RWPE1 (cell line): ENCODE results near the gene TLR5.

Source experiments
- CTCF ChIA-PET: fragments of 350-600 bp; sonication (Branson Sonifier 250); formaldehyde crosslinking; extraction: SDS; loops from one replicate; lab custom pipeline; 2021; lab: Yijun Ruan, JAX
- POLR2A ChIA-PET: fragments of 400-600 bp; formaldehyde crosslinking; extraction: SDS; loops from one replicate; lab custom pipeline; 2020; ENCODE audit warnings: antibody characterized with exemption; ENCODE audit not compliant: low non-redundant PET; lab: Yijun Ruan, JAX
- DNase-seq: peaks from one replicate; pipeline ENCODE4 v3.0.0; 2012; ENCODE audit warnings: low spot score
- H3K27ac ChIP-seq: fragments of 450-650 bp; 2 replicates; pipeline ENCODE4 v1.5.1; 2017
- TF ChIP-seq, protein P1 (sequence below): fragments of 450-650 bp; conservative IDR thresholded peaks from 2 replicates; pipeline ENCODE4 v1.5.1; 2017; ENCODE audit warnings: low read depth, mild to moderate bottlenecking

The TLR5 gene

GRCh38 chr1:223180731-223181321 is 37.8 kb upstream of the TLR5 start:
- POLR2A ChIA-PET: no interaction called here
- peak; percentile 42 for DNase-seq
- CTCF ChIA-PET: interaction anchor here (0.6 to 0.7 kb wide), 2 partner anchors 43 to 338 kb away, joined by 3 to 4 read pairs; no protein-coding TSS in a partner anchor
- peak overlapping the region; percentile 77 for H3K27ac ChIP-seq
- TF ChIP-seq, protein P1, sequence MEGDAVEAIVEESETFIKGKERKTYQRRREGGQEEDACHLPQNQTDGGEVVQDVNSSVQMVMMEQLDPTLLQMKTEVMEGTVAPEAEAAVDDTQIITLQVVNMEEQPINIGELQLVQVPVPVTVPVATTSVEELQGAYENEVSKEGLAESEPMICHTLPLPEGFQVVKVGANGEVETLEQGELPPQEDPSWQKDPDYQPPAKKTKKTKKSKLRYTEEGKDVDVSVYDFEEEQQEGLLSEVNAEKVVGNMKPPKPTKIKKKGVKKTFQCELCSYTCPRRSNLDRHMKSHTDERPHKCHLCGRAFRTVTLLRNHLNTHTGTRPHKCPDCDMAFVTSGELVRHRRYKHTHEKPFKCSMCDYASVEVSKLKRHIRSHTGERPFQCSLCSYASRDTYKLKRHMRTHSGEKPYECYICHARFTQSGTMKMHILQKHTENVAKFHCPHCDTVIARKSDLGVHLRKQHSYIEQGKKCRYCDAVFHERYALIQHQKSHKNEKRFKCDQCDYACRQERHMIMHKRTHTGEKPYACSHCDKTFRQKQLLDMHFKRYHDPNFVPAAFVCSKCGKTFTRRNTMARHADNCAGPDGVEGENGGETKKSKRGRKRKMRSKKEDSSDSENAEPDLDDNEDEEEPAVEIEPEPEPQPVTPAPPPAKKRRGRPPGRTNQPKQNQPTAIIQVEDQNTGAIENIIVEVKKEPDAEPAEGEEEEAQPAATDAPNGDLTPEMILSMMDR: no peak

- TF ChIP-seq, protein P1: no peak
- ChIA-PET CTCF (no interaction called here), POLR2A (no interaction called here)
- DNase-seq: no peak
- no peak overlapping the region for H3K27ac ChIP-seq
Measured at GRCh38 chr1:223179786-223180185, 36.7 kb upstream of the TLR5 start.

DNA sequence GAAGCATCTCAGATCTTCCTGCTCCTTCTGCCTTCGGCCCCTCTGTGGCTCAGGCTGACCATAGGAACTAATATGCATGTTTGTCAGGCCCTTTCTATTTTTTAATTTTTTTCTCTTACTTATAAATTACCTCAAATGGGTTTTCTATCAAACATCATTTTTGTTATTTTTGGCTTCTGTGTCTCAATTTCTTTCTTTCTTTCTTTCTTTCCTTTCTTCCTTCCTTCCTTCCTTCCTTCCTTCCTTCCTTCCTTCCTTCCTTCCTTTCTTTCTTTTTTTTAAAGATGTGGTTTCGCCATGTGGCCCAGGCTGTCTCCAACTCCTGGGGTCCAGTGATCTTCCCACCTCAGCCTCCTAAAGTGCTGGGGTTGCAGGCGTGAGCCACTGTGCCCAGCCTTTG is 36.2 kb upstream of the TLR5 start:
- POLR2A ChIA-PET: no interaction called here
- H3K27ac ChIP-seq: no peak overlapping the region
- CTCF ChIA-PET: no interaction called here
- no peak for DNase-seq
- TF ChIP-seq, protein P1: no peak

DNA sequence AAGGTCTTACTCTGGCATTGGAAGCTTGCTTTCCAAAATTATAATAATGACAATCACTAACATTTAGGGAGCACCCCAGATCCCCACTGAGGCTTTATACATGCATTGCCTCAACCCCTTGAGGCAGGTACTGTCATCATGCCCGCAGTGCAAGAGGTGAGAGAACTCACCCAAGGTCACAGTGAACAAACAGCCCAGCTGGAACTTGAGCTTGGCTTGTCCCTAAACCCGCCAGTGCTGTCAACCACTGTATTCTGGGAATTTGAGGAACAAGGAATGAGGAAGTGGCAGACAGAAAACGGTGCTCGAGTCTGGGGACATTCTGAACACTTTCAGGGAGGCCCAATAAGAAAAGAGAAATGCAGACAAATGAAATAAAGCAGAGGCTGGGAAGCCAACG is 34.6 kb upstream of the TLR5 start:
- ChIA-PET CTCF (interaction anchor here (0.5 kb wide), 1 partner anchor 305 kb away, joined by 4 read pairs; no protein-coding TSS in a partner anchor), POLR2A (no interaction called here)
- TF ChIP-seq, protein P1: no peak
- H3K27ac ChIP-seq: no peak overlapping the region
- no peak for DNase-seq

DNA sequence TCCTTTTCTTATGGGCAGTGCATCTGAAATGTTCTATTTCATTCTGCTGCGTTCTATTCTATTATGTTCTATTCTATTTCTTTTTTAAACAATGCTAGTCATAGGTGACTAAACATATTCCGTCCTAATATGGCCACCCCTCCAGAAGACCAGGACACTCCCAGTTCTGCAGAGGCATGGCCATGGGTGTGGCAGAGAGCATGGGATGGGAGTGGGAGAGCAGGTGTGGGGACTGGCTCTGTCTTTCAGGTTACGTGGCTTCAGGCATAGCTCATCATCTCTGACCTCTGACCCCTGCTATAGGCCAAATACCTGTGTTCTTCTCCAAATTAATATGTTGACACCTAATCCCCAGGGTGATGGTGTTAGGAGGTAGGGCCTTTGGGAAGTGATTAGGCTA is 33.4 kb upstream of the TLR5 start:
- CTCF ChIA-PET: interaction anchor here (0.6 kb wide), 1 partner anchor 426 kb away, joined by 3 read pairs; no protein-coding TSS in a partner anchor
- H3K27ac ChIP-seq: no peak overlapping the region
- DNase-seq: peak; percentile 23
- TF ChIP-seq, protein P1: no peak
- POLR2A ChIA-PET: no interaction called here

- TF ChIP-seq, protein P1: no peak
- ChIA-PET POLR2A (no interaction called here), CTCF (interaction anchor here (0.6 to 0.9 kb wide), 3 partner anchors 18 to 425 kb away, joined by 3 to 4 read pairs (median 3); no protein-coding TSS in a partner anchor)
- no peak overlapping the region for H3K27ac ChIP-seq
- no peak for DNase-seq
Measured at GRCh38 chr1:223175633-223176032, 32.6 kb upstream of the TLR5 start.
